ENCODE measurements around the gene GATA2.

GATA2 gene

DNA sequence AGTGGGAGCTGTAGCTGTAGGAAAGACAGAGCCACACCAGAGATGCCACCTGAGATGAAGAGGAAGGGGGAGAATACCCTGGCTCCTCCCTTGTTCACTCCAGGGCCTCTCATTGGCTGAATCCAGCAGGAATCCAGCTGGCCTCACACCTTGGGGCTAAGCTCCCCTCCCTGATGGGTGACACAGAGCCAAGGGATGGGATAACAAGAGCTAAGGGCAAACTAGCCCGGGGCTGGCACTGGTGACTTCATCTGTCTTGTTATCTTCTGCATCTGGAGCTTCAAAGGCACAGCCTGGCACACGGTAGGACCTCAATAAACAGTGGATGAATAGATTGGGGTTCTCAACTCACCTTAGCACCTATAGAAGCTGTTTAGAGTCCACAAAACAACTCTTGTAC is 13.8 kb upstream of the GATA2 start:
- no peak overlapping the region for H3K4me3 ChIP-seq
- in situ Hi-C loops (cut with MboI; ENCODE audit: low sequenced_read_pairs) = no loop called here
- H3K9me3 ChIP-seq = 0 out of 2 replicates have a peak, but pooled peaks cover 2% of the 10 kb centered on the region
- H3K4me1 ChIP-seq = no peaks in the 10 kb centered on the region
- H3K36me3 ChIP-seq (replicated peaks) = no peaks in the 10 kb centered on the region
- DNase-seq (ENCODE audit: low spot score in 2 of 2) = no peak
- H3K27me3 ChIP-seq (ENCODE audit: low read depth) = no peaks in the 10 kb centered on the region

DNA sequence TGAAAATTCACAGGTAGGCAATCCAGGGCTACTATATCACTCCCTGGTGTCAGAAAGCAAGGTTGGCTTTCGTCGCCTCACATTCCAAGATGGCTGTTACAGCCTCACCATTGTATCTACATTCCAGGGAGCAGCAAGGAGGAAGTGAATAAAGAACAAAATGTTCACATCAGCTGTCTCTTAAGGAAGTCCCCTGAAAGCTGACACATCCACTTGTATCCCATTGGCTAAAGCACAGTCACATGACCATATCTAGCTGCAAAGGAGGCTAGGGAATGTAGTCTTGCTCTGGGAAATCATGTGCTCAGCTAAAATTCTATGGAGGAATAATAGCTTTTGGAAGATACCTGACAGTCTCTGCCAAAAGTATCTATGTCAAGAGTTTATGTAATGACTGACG is 12.8 kb upstream of the GATA2 start:
- no peak for DNase-seq (ENCODE audit: low spot score in 2 of 2)
- no peaks in the 10 kb centered on the region for H3K27me3 ChIP-seq (ENCODE audit: low read depth)
- 0 out of 2 replicates have a peak, but pooled peaks cover 2% of the 10 kb centered on the region for H3K9me3 ChIP-seq
- H3K4me1 ChIP-seq = no peaks in the 10 kb centered on the region
- in situ Hi-C loops (cut with MboI; ENCODE audit: low sequenced_read_pairs) = no loop called here
- no peak overlapping the region for H3K4me3 ChIP-seq
- H3K36me3 ChIP-seq (replicated peaks) = no peaks in the 10 kb centered on the region

DNA sequence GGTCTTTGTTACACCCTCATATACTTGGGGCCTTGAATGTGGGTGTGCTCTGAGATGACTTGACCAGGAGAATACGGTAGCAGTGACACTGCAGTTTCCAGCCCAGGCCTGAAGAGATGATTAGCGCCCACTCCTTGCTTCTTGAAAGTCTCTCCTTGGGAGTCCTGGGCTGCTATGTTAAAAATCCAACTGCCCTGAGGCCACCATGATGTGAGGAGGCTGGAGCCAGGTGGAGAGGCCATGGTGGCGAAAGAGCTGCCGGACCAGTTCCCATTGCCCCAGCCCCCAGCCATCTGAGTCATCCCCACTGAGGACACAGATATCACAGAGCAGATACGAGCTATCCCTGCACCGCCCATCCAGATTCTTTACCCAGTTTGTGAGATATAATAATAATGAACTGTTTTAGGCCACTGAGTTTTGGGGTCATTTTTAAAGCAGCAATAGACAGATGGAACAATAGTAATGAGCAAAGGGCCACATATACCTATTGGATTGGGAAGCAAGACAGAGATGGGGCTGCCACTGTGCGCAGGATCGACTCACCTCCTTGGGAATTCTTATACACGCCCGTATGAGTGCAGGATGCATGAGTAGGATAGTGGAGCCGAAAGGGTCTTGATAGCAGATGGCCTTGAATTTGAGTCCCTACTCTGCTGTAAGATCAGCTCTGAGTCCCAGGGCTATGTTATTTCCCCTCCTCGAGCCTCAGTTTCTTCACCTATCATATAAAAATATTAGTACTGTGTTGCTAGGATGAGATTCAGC is 12.1 kb upstream of the GATA2 start:
- Histone ChIP-seq H3K27me3 (ENCODE audit: low read depth) (no peaks in the 10 kb centered on the region), H3K4me3 (no peak overlapping the region), H3K4me1 (no peaks in the 10 kb centered on the region), H3K36me3 (replicated peaks) (no peaks in the 10 kb centered on the region), H3K9me3 (0 out of 2 replicates have a peak, but pooled peaks cover 2% of the 10 kb centered on the region)
- in situ Hi-C loops (cut with MboI; ENCODE audit: low sequenced_read_pairs) = no loop called here
- DNase-seq (ENCODE audit: low spot score in 2 of 2) = no peak

DNA sequence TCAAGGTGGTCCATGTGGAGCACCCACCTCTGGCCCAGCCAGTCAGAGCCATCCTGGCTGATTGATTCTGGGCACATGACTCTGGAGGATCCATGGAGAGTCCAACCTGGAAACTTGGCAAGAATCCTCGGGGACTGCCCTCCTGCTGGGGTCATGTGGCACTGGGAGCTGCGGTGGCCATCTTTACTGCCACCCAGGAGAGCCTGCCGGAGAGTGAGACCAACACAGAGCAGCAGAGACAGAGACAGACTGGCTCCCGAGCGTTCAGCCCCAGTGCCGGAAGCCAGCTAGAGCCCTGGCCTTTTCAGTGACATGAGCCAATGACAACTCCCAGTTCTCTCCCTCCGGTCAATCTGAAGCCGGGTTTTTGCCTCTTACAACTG is 11.5 kb upstream of the GATA2 start:
- in situ Hi-C loops (cut with MboI; ENCODE audit: low sequenced_read_pairs) = no loop called here
- Histone ChIP-seq H3K27me3 (ENCODE audit: low read depth) (no peaks in the 10 kb centered on the region), H3K4me3 (no peak overlapping the region), H3K4me1 (no peaks in the 10 kb centered on the region), H3K36me3 (replicated peaks) (no peaks in the 10 kb centered on the region), H3K9me3 (0 out of 2 replicates have a peak, but pooled peaks cover 2% of the 10 kb centered on the region)
- no peak for DNase-seq (ENCODE audit: low spot score in 2 of 2)

DNA sequence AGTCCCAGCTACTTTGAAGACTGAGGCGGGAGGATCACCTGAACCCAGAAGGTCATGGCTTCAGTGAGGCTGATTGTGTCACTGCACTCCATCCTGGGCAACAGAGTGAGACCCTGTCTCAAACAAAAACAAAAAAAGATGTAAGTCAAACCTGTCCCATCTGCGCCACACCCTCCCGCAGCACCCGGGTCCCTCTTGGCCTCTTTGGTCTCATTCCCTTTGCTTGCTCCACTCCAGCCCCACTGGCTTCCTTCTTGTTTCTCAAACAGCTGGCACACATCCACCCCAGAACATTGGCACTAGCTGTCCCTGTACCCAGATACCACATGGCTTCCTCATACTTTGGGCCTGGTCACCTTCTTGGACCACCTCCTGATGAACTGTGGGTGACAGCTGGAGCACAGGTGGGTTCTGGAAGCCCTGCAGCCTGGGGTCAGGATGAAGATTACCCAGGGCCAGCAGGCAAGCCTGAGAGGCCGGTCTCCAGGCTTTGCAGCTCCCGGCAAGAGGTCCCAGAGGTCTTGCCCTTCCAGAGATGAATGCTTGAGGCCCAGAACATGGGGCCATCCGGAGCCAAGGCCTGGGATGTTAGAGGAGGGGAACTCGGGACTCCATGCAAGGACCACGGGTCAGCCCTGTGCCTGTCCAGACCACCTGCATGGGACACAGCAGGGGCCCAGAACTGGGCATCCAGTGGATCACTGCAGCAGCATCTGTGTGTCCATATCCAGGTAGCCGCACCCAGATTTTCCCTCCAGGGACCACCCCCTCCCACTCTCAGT is 10.9 kb upstream of the GATA2 start:
- in situ Hi-C loops (cut with MboI; ENCODE audit: low sequenced_read_pairs) = no loop called here
- 0 out of 2 replicates have a peak, but pooled peaks cover 2% of the 10 kb centered on the region for H3K9me3 ChIP-seq
- no peaks in the 10 kb centered on the region for H3K4me1 ChIP-seq
- no peak for DNase-seq (ENCODE audit: low spot score in 2 of 2)
- no peaks in the 10 kb centered on the region for H3K36me3 ChIP-seq (replicated peaks)
- H3K27me3 ChIP-seq (ENCODE audit: low read depth) = no peaks in the 10 kb centered on the region
- no peak overlapping the region for H3K4me3 ChIP-seq

DNA sequence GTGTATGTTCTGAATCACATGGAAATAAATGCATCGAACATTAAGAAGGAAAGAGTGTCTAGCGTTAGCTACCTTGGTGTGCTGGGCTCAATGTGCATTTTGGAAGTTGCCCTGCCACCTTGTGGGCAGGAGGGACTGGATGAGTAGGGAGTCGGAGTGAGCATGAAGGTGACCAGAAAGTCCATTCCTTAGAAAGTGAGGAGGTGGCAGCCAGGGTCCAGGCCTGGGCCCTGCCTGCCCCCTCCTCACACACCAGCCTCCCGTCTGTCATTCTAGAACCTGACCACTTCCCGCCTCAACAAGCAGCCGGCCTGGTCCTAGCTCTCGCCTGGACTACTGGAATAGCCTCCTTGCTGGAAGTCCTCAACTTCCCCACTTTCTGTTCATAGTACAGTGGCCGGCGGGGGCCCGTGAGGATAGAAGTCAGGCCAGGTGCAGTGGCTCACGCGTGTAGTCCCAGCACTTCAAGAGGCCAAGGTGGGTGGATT is 10.2 kb upstream of the GATA2 start:
- H3K4me1 ChIP-seq = no peaks in the 10 kb centered on the region
- no peaks in the 10 kb centered on the region for H3K27me3 ChIP-seq (ENCODE audit: low read depth)
- H3K4me3 ChIP-seq = no peak overlapping the region
- no peaks in the 10 kb centered on the region; the same call in 1 of the 2 replicates for H3K36me3 ChIP-seq (replicated peaks)
- in situ Hi-C loops (cut with MboI; ENCODE audit: low sequenced_read_pairs) = no loop called here
- no peak for DNase-seq (ENCODE audit: low spot score in 2 of 2)
- H3K9me3 ChIP-seq = 0 out of 2 replicates have a peak, but pooled peaks cover 2% of the 10 kb centered on the region

DNA sequence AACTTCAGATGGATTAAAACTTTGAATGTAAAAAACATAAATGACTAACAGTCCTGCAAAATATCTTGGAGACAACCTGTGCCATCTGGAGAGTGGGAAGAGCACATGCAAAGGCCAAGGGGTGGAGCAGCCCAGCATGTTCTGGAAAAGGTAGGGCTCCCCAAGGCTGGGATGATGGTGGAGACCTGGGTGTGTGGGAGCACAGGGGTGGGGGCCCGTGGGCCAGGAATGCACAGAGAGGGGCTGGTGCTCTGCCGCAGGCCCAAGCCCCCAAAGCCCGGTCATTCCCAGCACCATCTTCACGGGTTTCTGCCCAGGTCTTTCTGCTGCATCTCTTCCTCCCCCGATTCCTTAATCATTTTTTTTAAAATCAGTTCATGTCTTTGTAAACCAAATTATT is 9.7 kb upstream of the GATA2 start:
- H3K4me3 ChIP-seq = no peak overlapping the region
- in situ Hi-C loops (cut with MboI; ENCODE audit: low sequenced_read_pairs) = no loop called here
- no peaks in the 10 kb centered on the region; the same call in 1 of the 2 replicates for H3K36me3 ChIP-seq (replicated peaks)
- H3K9me3 ChIP-seq = 0 out of 2 replicates have a peak, but pooled peaks cover 2% of the 10 kb centered on the region
- H3K27me3 ChIP-seq (ENCODE audit: low read depth) = no peaks in the 10 kb centered on the region
- no peak for DNase-seq (ENCODE audit: low spot score in 2 of 2)
- H3K4me1 ChIP-seq = no peaks in the 10 kb centered on the region

DNA sequence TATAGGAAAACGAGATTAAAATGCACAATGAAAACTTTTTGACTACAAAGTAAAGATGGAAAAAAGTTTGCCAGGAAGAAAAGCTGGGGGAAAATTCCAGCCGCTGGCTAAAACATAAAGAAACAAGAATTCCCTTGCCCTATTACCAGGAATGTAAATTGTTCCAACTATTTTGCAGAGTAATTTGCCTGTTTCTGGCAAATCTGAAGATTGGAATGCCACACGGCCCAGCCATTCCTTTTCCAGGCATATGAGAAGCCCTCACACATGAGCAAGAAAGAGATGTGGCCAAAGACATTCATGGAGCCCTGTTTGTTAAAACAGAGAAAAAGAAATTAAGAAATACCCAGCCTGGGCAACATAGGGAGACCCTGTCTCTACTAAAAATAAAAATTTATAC is 8.4 kb upstream of the GATA2 start:
- no peak for DNase-seq (ENCODE audit: low spot score in 2 of 2)
- Histone ChIP-seq H3K9me3 (0 out of 2 replicates have a peak, but pooled peaks cover 2% of the 10 kb centered on the region), H3K36me3 (replicated peaks) (peaks cover 6% of the 10 kb centered on the region), H3K4me1 (peaks cover 6% of the 10 kb centered on the region), H3K27me3 (ENCODE audit: low read depth) (no peaks in the 10 kb centered on the region), H3K4me3 (no peak overlapping the region)
- in situ Hi-C loops (cut with MboI; ENCODE audit: low sequenced_read_pairs) = no loop called here

DNA sequence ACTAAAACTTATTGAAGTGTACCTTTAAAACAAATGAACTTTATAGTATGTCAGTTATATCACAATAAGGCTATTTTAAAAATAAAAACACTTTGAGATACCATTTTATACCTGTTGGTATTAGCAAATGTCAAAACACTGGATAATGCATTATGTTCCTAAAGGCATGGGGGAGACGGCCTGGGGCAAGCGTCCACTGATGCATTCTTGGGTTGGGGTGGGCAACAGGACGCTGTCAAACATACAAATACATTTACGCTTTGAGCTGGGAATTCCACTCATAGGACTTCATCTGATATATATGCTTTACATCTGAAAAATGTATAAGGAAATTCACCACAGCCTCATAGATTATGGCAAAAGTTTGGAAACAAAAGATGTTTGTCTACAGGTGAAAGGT is 7.6 kb upstream of the GATA2 start:
- no peaks in the 10 kb centered on the region for H3K27me3 ChIP-seq (ENCODE audit: low read depth)
- H3K4me3 ChIP-seq = no peak overlapping the region
- H3K4me1 ChIP-seq = peaks cover 6% of the 10 kb centered on the region
- peaks cover 6% of the 10 kb centered on the region for H3K36me3 ChIP-seq (replicated peaks)
- H3K9me3 ChIP-seq = 0 out of 2 replicates have a peak, but pooled peaks cover 2% of the 10 kb centered on the region
- DNase-seq (ENCODE audit: low spot score in 2 of 2) = no peak
- in situ Hi-C loops (cut with MboI; ENCODE audit: low sequenced_read_pairs) = no loop called here

DNA sequence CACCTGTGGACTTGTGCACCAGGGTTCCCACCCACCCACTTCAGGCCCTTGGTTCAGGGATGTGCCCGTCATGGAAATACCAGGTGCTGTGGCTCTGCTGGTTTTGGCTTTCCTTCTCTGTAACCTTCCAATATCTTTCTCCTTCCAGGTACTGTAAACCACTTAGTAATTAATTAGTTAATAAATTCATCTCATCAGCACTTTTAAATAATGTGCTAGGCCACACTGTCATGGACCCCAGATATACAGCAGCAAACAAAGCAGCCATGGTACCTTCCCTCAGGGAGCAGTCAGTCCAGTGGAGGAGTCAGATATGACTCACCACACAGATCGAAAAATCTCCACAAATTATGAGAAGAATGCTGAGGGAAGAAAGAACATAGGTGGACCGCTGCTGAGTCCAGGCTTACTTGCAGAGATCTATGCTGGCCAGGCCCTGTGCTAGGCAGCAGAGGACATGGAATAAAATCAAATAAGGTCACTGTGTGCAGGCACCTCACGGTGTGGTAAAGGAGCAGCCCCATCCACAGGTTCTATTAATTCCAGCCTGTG is 6.8 kb upstream of the GATA2 start:
- DNase-seq (ENCODE audit: low spot score in 2 of 2) = no peak
- H3K27me3 ChIP-seq (ENCODE audit: low read depth) = no peaks in the 10 kb centered on the region
- peaks cover 6% of the 10 kb centered on the region for H3K4me1 ChIP-seq
- in situ Hi-C loops (cut with MboI; ENCODE audit: low sequenced_read_pairs) = no loop called here
- H3K4me3 ChIP-seq = no peak overlapping the region
- H3K36me3 ChIP-seq (replicated peaks) = peaks cover 6% of the 10 kb centered on the region
- H3K9me3 ChIP-seq = 0 out of 2 replicates have a peak, but pooled peaks cover under 1% of the 10 kb centered on the region

DNA sequence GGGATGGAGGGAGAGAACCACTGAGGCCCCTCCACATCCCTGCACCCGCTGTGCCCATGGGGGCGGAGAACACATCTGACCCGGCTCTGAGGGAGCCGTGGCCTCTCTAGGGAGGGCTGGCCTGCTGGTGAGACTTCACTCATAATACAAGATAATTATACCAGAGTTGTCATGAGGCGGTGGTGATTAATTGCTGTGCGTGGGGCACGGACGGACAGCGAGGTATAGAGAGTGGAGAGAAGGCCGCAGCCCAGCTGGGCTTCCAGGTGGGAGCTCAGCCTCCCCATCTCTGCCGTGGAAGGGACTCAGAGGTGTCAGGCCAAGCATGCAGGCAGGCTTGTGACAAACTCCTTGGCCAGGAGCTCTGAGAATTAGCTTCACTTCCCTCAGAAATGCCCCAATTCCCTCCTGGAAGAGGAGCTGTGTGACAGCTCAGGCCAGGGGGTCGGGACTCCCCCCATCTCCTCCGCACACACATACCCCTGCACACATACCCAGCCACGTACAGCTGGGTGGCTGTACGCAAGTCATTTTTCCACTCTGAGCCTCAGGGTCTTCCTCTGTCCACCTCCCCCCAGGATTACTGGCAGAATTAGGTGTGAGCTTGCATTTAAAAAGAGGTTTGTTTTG is 6.0 kb upstream of the GATA2 start:
- peaks cover 6% of the 10 kb centered on the region for H3K36me3 ChIP-seq (replicated peaks)
- in situ Hi-C loops (cut with MboI; ENCODE audit: low sequenced_read_pairs) = no loop called here

DNA sequence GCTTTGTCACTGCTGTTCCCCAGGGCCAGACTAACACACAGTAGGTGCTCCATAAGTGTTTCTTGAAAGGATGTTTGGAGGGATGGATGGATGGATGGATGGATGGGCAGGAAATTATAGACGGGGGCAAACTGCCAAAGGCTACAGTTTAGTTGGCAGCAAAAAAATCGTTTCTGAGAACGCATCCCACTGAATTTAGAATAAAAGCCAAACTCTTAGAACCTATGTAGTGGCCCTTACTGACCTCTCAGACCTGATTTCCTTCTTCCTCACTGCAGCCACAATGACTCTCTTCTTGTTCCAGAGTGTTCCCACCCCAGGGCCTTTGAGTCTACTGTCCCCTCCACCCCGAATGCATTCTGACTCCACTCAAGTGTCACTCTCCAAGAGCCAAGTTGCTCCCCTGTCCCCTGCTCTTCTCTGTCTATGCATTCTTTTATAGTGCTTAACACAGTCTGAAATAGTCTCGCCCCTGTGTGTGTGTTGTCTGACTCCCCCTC is 5.2 kb upstream of the GATA2 start:
- Histone ChIP-seq H3K4me3 (no peak overlapping the region; the same call in 1 of the 2 replicates), H3K4me1 (peaks cover 17% of the 10 kb centered on the region), H3K27me3 (ENCODE audit: low read depth) (no peaks in the 10 kb centered on the region), H3K36me3 (replicated peaks) (peaks cover 6% of the 10 kb centered on the region), H3K9me3 (no peaks in the 10 kb centered on the region)
- in situ Hi-C loops (cut with MboI; ENCODE audit: low sequenced_read_pairs) = no loop called here
- DNase-seq (ENCODE audit: low spot score in 2 of 2) = no peak

More for the DNA sequence above, 6.0 kb upstream of the GATA2 start:
- peaks cover 10% of the 10 kb centered on the region for H3K4me1 ChIP-seq
- H3K4me3 ChIP-seq = no peak overlapping the region
- no peaks in the 10 kb centered on the region for H3K27me3 ChIP-seq (ENCODE audit: low read depth)
- no peak for DNase-seq (ENCODE audit: low spot score in 2 of 2)
- H3K9me3 ChIP-seq = no peaks in the 10 kb centered on the region
